Lung (tissue), 12 donors: ENCODE results near the gene SASS6. TPM values are rescaled to one million over a fixed set of nuclear protein-coding genes. Genes with fewer than 3 reads are reported as not detected.

Experiments
- ATAC-seq: fragments of 200-7000 bp; cut with Tn5 transposase; one replicate; pipeline ENCODE4 v1.9.1; 2020; ENCODE audit warnings: moderate number of reproducible peaks; ENCODE audit not compliant: insufficient read depth, low FRiP score
- DNase-seq, 3 donors: peaks; one replicate each; pipeline ENCODE4 v3.0.0-alpha.2; 2013 to 2017
- H3K27ac ChIP-seq, 2 donors: one replicate each; pipeline ENCODE4 v1.5.1; 2013; ENCODE audit warnings: mild to moderate bottlenecking in 2 of 2, moderate library complexity in 2 of 2, control low read depth in 1 of 2, inconsistent platforms in 1 of 2, low read depth in 1 of 2, low read length in 1 of 2
- H3K27me3 ChIP-seq, 3 donors: one replicate each; pipeline ENCODE4 v1.5.1; 2013; ENCODE audit warnings: low read length in 2 of 3; ENCODE audit not compliant: control insufficient read depth in 3 of 3, insufficient read depth in 3 of 3
- H3K36me3 ChIP-seq, 4 donors: one replicate each; pipeline ENCODE4 v1.5.1; 2013; ENCODE audit warnings: low read length in 4 of 4, mild to moderate bottlenecking in 1 of 4, moderate library complexity in 1 of 4; ENCODE audit not compliant: control insufficient read depth in 4 of 4, insufficient read depth in 4 of 4
- H3K4me1 ChIP-seq, 5 donors: one replicate each; pipeline ENCODE4 v1.5.1; 2013; ENCODE audit warnings: low read length in 5 of 5, mild to moderate bottlenecking in 2 of 5, moderate library complexity in 1 of 5; ENCODE audit not compliant: control insufficient read depth in 5 of 5, insufficient read depth in 5 of 5
- H3K4me3 ChIP-seq: one replicate; pipeline ENCODE4 v1.5.1; 2013; ENCODE audit warnings: mild to moderate bottlenecking, control low read depth, moderate library complexity
- H3K9ac ChIP-seq, 2 donors: one replicate each; pipeline ENCODE4 v1.5.1; 2013; ENCODE audit warnings: low read length in 2 of 2, control low read depth in 1 of 2; ENCODE audit not compliant: insufficient read depth in 1 of 2
- H3K9me3 ChIP-seq, 4 donors: one replicate each; pipeline ENCODE4 v1.5.1; 2013; ENCODE audit warnings: low read length in 3 of 4, mild to moderate bottlenecking in 1 of 4, moderate library complexity in 1 of 4; ENCODE audit not compliant: control insufficient read depth in 4 of 4, insufficient read depth in 3 of 4
- WGBS, 2 donors: extraction: QIAGEN DNeasy Blood & Tissue Kit; methylation state at CpG; one replicate each; pipeline ENCODE4 v1.1.7; 2013; 5-methylcytosine and 5-hydroxymethylcytosine counted together
- polyA plus RNA-seq, 2 donors: library from polyadenylated mRNA; stranded (reverse); fragments of 200-250 nt; gene quantifications; one replicate each; pipeline ENCODE4 v1.2.1, GENCODE V29; 2013
- total RNA-seq, 2 donors: library from RNA; depleted of rRNA in 1 of 2; stranded (reverse); fragments of >200 nt in 1 of 2; gene quantifications; one replicate each; pipeline ENCODE4 v1.2.1, GENCODE V29; 2014 to 2021
- TF ChIP-seq, protein P1 (sequence below): IDR thresholded peaks from 2 replicates; pipeline ENCODE4 v1.5.1; 2012; ENCODE audit warnings: mild to moderate bottlenecking; ENCODE audit errors: control extremely low read depth, extremely low read depth
- donor health status: control.
- donor health status: control.
- donor health status: Bipolar disorder and iron deficiency.
- donor health status: healthy.
- donor health status: DM: yes; HTN: yes; CAD: no.

Gene SASS6
- total and polyA plus RNA-seq, 4 donors: 1.3 to 4.6 (median 1.9) TPM

DNA sequence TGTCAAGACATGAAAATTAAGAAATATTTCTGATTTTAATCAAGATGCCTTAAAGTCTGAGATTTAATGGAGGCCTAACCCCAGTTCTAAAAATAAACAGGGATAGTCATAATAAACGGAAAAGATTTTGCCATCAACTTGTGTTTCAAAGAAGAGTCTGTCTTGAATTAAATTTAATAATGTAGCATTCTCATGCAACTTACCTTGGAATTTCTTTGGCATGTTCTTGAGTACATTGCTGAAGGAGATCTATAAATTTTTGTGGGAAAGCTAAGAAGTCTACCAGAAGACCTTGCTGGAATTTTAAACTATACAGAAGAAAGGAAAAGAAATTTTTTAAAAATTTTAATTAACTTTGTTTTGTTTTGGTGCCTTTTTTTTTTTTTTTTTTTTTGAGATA is 10.6 kb downstream of the SASS6 start:
- TF ChIP-seq, protein P1, sequence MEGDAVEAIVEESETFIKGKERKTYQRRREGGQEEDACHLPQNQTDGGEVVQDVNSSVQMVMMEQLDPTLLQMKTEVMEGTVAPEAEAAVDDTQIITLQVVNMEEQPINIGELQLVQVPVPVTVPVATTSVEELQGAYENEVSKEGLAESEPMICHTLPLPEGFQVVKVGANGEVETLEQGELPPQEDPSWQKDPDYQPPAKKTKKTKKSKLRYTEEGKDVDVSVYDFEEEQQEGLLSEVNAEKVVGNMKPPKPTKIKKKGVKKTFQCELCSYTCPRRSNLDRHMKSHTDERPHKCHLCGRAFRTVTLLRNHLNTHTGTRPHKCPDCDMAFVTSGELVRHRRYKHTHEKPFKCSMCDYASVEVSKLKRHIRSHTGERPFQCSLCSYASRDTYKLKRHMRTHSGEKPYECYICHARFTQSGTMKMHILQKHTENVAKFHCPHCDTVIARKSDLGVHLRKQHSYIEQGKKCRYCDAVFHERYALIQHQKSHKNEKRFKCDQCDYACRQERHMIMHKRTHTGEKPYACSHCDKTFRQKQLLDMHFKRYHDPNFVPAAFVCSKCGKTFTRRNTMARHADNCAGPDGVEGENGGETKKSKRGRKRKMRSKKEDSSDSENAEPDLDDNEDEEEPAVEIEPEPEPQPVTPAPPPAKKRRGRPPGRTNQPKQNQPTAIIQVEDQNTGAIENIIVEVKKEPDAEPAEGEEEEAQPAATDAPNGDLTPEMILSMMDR: no peak

DNA sequence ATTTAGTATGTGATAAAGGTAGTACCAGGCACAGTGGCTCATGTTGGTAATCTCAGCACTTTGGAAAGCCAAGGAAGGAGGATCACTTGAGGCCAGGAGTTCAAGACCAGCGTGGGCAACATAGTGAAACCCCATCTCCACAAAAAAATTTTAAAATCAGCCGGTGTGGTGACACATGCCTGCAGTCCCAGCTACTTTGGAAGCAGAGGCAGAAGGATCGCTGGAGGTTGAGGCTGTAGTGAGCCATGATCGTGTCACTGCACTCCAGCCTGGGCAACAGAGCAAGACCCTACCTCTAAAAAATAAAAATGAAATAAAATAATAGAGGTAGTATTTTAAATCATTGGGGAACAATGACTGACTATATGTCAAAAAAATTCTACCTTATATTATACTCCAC is 17.2 kb downstream of the SASS6 start:
- no peak for ATAC-seq
- no peak overlapping the region for H3K4me3 ChIP-seq
- H3K27ac ChIP-seq: no peak overlapping the region
- H3K36me3 ChIP-seq: peaks cover 0 to 8% (median 2%) of the 10 kb centered on the region in 4 donors
- 97% methylated on average over 4 of the region's 4 CpGs for WGBS, 2 donors
- H3K9ac ChIP-seq: no peak overlapping the region
- H3K9me3 ChIP-seq: no peaks in the 10 kb centered on the region
- H3K27me3 ChIP-seq: no peaks in the 10 kb centered on the region
- DNase-seq: no peak
- no peaks in the 10 kb centered on the region for H3K4me1 ChIP-seq
- TF ChIP-seq, protein P1: no peak

More for the DNA sequence above, 10.6 kb downstream of the SASS6 start:
- Histone ChIP-seq H3K27ac (no peak overlapping the region), H3K4me1 (no peaks in the 10 kb centered on the region), H3K9me3 (no peaks in the 10 kb centered on the region), H3K27me3 (no peaks in the 10 kb centered on the region), H3K4me3 (no peak overlapping the region), H3K9ac (no peak overlapping the region), H3K36me3 (peaks cover 0 to 8% (median 2%) of the 10 kb centered on the region in 4 donors)
- DNase-seq (no peak), ATAC-seq (no peak)
- WGBS, 2 donors: 88 to 95% methylated on average over 1 of the region's 1 CpG

DNA sequence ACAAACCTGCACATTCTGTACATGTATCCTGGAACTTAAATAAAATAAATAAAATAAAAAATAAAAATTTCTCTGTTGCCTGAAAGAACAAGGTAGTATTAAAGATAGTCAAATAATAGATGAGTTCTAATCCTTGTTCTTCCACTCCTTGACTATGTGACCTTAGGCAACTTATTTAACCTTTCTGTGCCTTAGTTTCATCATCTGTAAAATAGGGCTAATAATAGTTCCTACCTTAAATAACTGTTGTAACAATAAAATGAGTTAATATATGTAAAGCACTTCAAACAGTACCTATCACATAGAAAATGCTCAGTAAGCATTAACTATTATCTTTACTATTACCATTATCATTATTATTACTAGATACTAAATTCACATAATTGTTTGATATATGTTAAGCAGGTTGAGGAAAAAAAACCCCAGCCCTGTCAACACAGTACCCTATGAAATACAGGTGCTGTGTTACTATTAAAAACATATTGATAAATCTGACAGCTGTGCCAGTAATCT is 23.1 kb downstream of the SASS6 start:
- Histone ChIP-seq H3K9me3 (no peaks in the 10 kb centered on the region), H3K4me3 (no peak overlapping the region), H3K27ac (no peak overlapping the region), H3K36me3 (peaks cover 0 to 9% (median 4%) of the 10 kb centered on the region in 4 donors), H3K4me1 (no peaks in the 10 kb centered on the region), H3K27me3 (no peaks in the 10 kb centered on the region), H3K9ac (no peak overlapping the region)
- no peak for ATAC-seq
- TF ChIP-seq, protein P1: no peak
- no peak for DNase-seq

DNA sequence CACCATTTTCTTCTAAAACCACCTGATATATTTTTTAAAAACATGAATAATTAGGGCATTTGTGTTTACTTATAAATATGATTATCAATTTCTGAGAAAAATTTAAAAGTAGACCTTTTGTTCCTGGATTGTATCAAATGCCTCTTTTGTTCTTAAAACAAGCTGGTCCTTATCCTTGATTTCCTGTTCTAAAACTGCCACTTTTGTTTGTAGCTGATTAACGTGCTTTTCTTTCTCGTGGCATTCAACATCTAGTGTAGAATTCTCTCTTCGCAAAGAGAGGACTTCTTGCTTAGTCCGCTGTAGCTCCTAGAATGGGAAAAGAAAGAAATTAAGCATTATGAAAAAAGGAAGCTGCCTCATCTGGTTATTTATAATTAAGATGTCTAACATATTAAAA is 25.0 kb downstream of the SASS6 start:
- Histone ChIP-seq H3K9ac (no peak overlapping the region), H3K27ac (no peak overlapping the region), H3K27me3 (no peaks in the 10 kb centered on the region), H3K36me3 (peaks cover 3 to 13% (median 5%) of the 10 kb centered on the region in 4 donors), H3K4me3 (no peak overlapping the region), H3K4me1 (no peaks in the 10 kb centered on the region), H3K9me3 (no peaks in the 10 kb centered on the region)
- ATAC-seq: no peak
- WGBS, 2 donors: 93 to 94% methylated on average over 4 of the region's 4 CpGs
- TF ChIP-seq, protein P1: no peak
- no peak for DNase-seq
